IMR-90 (cell line): Measurements from ENCODE around the gene ARHGAP10. TPM values are rescaled to one million over a fixed set of nuclear protein-coding genes. Genes with fewer than 3 reads are reported as not detected.

Source experiments
- ATAC-seq: fragments of 200-7000 bp; cut with Tn5 transposase; 2 replicates; pipeline ENCODE4 v1.9.1; 2020; ENCODE audit warnings: low read depth, mild to moderate bottlenecking, moderate library complexity
- BruUV-seq: library from RNA; stranded (reverse); fragments of 400-500 nt; replicated peaks from 2 replicates; lab custom pipeline; 2021; lab: Mats Ljungman, UMichigan
- CTCF ChIA-PET: fragments of 300-600 bp; formaldehyde crosslinking; extraction: SDS; loops from one replicate; lab custom pipeline; 2021; ENCODE audit warnings: antibody characterized with exemption; lab: Yijun Ruan, JAX
- POLR2A ChIA-PET: fragments of 300-600 bp; sonication (Branson Sonifier 250); formaldehyde crosslinking; loops from one replicate; lab custom pipeline; 2022; ENCODE audit warnings: antibody characterized with exemption; ENCODE audit not compliant: unreplicated experiment; lab: Charles Lee
- DNase-seq: peaks from one replicate; pipeline ENCODE4 v3.0.0; 2013
- H2AFZ ChIP-seq: replicated peaks from 2 replicates; pipeline ENCODE3; 2013; ENCODE audit warnings: low read length, mild to moderate bottlenecking; ENCODE audit not compliant: poor library complexity
- H2AK5ac ChIP-seq: 2 replicates; pipeline ENCODE4 v1.6.1; 2013; ENCODE audit warnings: low read depth, low read length, inconsistent platforms
- H2AK9ac ChIP-seq: replicated peaks from 2 replicates; pipeline ENCODE3; 2013; ENCODE audit warnings: mild to moderate bottlenecking, low read depth, low read length, moderate library complexity; ENCODE audit not compliant: poor library complexity
- H2BK120ac ChIP-seq: 2 replicates; pipeline ENCODE4 v1.6.1; 2013; ENCODE audit warnings: low read depth, low read length, inconsistent platforms
- H2BK15ac ChIP-seq: 3 replicates; pipeline ENCODE4 v1.6.1; 2013; ENCODE audit warnings: low read depth, low read length, inconsistent platforms
- H2BK20ac ChIP-seq: 2 replicates; pipeline ENCODE4 v1.6.1; 2013; ENCODE audit warnings: low read depth, mild to moderate bottlenecking, inconsistent platforms, low read length, moderate library complexity
- H2BK5ac ChIP-seq: 2 replicates; pipeline ENCODE4 v1.6.1; 2013; ENCODE audit warnings: mild to moderate bottlenecking, low read depth, low read length, inconsistent platforms; ENCODE audit not compliant: poor library complexity, severe bottlenecking
- H3K14ac ChIP-seq: replicated peaks from 2 replicates; pipeline ENCODE4 v1.6.1; 2013; ENCODE audit warnings: low read depth, low read length, inconsistent platforms
- H3K18ac ChIP-seq: 2 replicates; pipeline ENCODE4 v1.6.1; 2013; ENCODE audit warnings: low read depth, low read length, control low read depth
- H3K23ac ChIP-seq: 2 replicates; pipeline ENCODE4 v1.6.1; 2013; ENCODE audit warnings: low read depth, low read length, inconsistent platforms
- H3K27ac ChIP-seq: 2 replicates; pipeline ENCODE4 v1.5.1; 2013; ENCODE audit warnings: mild to moderate bottlenecking, control low read depth, low read length; ENCODE audit not compliant: insufficient read depth
- H3K27me3 ChIP-seq: 2 replicates; pipeline ENCODE4 v1.6.1; 2013; ENCODE audit warnings: low read length; ENCODE audit not compliant: control insufficient read depth, insufficient read depth
- H3K36me3 ChIP-seq: 2 replicates; pipeline ENCODE4 v1.6.1; 2013; ENCODE audit warnings: low read length, mixed read lengths; ENCODE audit not compliant: control insufficient read depth, insufficient read depth
- H3K4ac ChIP-seq: 2 replicates; pipeline ENCODE4 v1.6.1; 2013; ENCODE audit warnings: low read depth, low read length, inconsistent platforms
- H3K4me1 ChIP-seq: 2 replicates; pipeline ENCODE4 v1.6.1; 2013; ENCODE audit warnings: low read length, mixed read lengths; ENCODE audit not compliant: control insufficient read depth, insufficient read depth
- H3K4me2 ChIP-seq: 2 replicates; pipeline ENCODE4 v1.6.1; 2013; ENCODE audit warnings: low read depth, mild to moderate bottlenecking, control low read depth, low read length, moderate library complexity
- H3K4me3 ChIP-seq: 2 replicates; pipeline ENCODE4 v1.5.1; 2013; ENCODE audit warnings: low read depth, mild to moderate bottlenecking, control low read depth, low read length, moderate library complexity; ENCODE audit not compliant: insufficient read depth
- H3K56ac ChIP-seq: 2 replicates; pipeline ENCODE4 v1.6.1; 2013; ENCODE audit warnings: low read length, inconsistent platforms; ENCODE audit not compliant: insufficient read depth; ENCODE audit errors: extremely low read depth
- H3K79me1 ChIP-seq, 2 experiments: 2 replicates each; pipeline ENCODE4 v1.6.1; 2013; ENCODE audit warnings: low read length in 2 of 2, inconsistent platforms in 1 of 2, low read depth in 1 of 2
- H3K9ac ChIP-seq: 2 replicates; pipeline ENCODE4 v1.6.1; 2013; ENCODE audit warnings: low read depth, low read length, control low read depth
- H3K9me1 ChIP-seq: 2 replicates; pipeline ENCODE4 v1.6.1; 2013; ENCODE audit warnings: low read length, inconsistent platforms; ENCODE audit not compliant: insufficient read depth
- H3K9me3 ChIP-seq: 2 replicates; pipeline ENCODE4 v1.6.1; 2013; ENCODE audit warnings: low read length; ENCODE audit not compliant: control insufficient read depth, insufficient read depth
- H4K20me1 ChIP-seq: 2 replicates; pipeline ENCODE4 v1.6.1; 2013; ENCODE audit warnings: low read length, inconsistent platforms; ENCODE audit not compliant: insufficient read depth
- H4K5ac ChIP-seq: 2 replicates; pipeline ENCODE4 v1.6.1; 2013; ENCODE audit warnings: mild to moderate bottlenecking, low read depth, low read length, control low read depth
- H4K8ac ChIP-seq, 2 experiments: 2 replicates each; pipeline ENCODE4 v1.6.1; 2013; ENCODE audit warnings: low read depth in 2 of 2, low read length in 2 of 2, control low read depth in 1 of 2, inconsistent platforms in 1 of 2
- H4K91ac ChIP-seq: 2 replicates; pipeline ENCODE4 v1.6.1; 2013; ENCODE audit warnings: low read depth, low read length, inconsistent platforms; ENCODE audit not compliant: insufficient read depth
- BHLHE40 ChIP-seq: fragments of 150-350 bp; IDR thresholded peaks from 2 replicates; pipeline ENCODE4 v1.6.1; 2016; ENCODE audit warnings: mild to moderate bottlenecking, low read depth, low read length
- CEBPB ChIP-seq: IDR thresholded peaks from 2 replicates; pipeline ENCODE4 v1.6.1; 2012; ENCODE audit warnings: low read depth, low read length, improper control_type of control experiment
- CHD1 ChIP-seq: IDR thresholded peaks from 2 replicates; pipeline ENCODE4 v1.6.1; 2012; ENCODE audit warnings: low read depth, low read length, improper control_type of control experiment
- CTCF ChIP-seq: conservative IDR thresholded peaks from 2 replicates; pipeline ENCODE4 v1.5.1; 2012; ENCODE audit warnings: mild to moderate bottlenecking, low read depth, low read length, improper control_type of control experiment
- ELK1 ChIP-seq: fragments of 150-350 bp; IDR thresholded peaks from 2 replicates; pipeline ENCODE4 v1.6.1; 2016; ENCODE audit warnings: low read depth, mild to moderate bottlenecking, low read length, moderate library complexity, borderline replicate concordance
- FOS ChIP-seq: fragments of 150-350 bp; IDR thresholded peaks from 2 replicates; pipeline ENCODE4 v1.6.1; 2016; ENCODE audit warnings: low read depth, low read length
- MAFK ChIP-seq: IDR thresholded peaks from 2 replicates; pipeline ENCODE4 v1.6.1; 2012; ENCODE audit warnings: low read depth, low read length, improper control_type of control experiment
- MAZ ChIP-seq: IDR thresholded peaks from 2 replicates; pipeline ENCODE4 v1.6.1; 2012; ENCODE audit warnings: low read depth, mild to moderate bottlenecking, low read length, improper control_type of control experiment, moderate library complexity, borderline replicate concordance
- MXI1 ChIP-seq: IDR thresholded peaks from 2 replicates; pipeline ENCODE4 v1.6.1; 2012; ENCODE audit warnings: low read depth, mild to moderate bottlenecking, low read length, moderate library complexity, borderline replicate concordance
- NFE2L2 ChIP-seq: fragments of 150-350 bp; IDR thresholded peaks from 2 replicates; pipeline ENCODE4 v1.6.1; 2016; ENCODE audit warnings: low read depth, mild to moderate bottlenecking, low read length
- POLR2A ChIP-seq: IDR thresholded peaks from 2 replicates; pipeline ENCODE4 v1.6.1; 2012; ENCODE audit warnings: mild to moderate bottlenecking, low read depth, low read length
- RAD21 ChIP-seq: IDR thresholded peaks from 2 replicates; pipeline ENCODE4 v1.6.1; 2012; ENCODE audit warnings: low read length, improper control_type of control experiment
- RCOR1 ChIP-seq: IDR thresholded peaks from 2 replicates; pipeline ENCODE4 v1.6.1; 2012; ENCODE audit warnings: mild to moderate bottlenecking, low read length, improper control_type of control experiment; ENCODE audit not compliant: insufficient replicate concordance
- RFX5 ChIP-seq: IDR thresholded peaks from 2 replicates; pipeline ENCODE4 v1.8.0; 2012; ENCODE audit warnings: low read depth, mild to moderate bottlenecking, low read length, moderate library complexity
- SMC3 ChIP-seq: fragments of 150-350 bp; IDR thresholded peaks from 2 replicates; pipeline ENCODE4 v1.6.1; 2016; ENCODE audit warnings: low read depth, mild to moderate bottlenecking, antibody characterized with exemption, low read length, moderate library complexity
- USF2 ChIP-seq: fragments of 150-350 bp; IDR thresholded peaks from 2 replicates; pipeline ENCODE4 v1.6.1; 2017; ENCODE audit warnings: mild to moderate bottlenecking, antibody characterized with exemption, low read length, low read depth
- WGBS, 2 experiments: methylation state at CpG; one replicate each; pipeline versions ENCODE4 v1.1.5 to v1.1.7; 2013; ENCODE audit warnings: missing lambda C conversion rate in 2 of 2; ENCODE audit not compliant: insufficient read length in 1 of 2; ENCODE audit errors: extremely low coverage in 2 of 2; 5-methylcytosine and 5-hydroxymethylcytosine counted together
- dilution Hi-C: fragments of 300-500 bp; cut with HindIII; formaldehyde crosslinking; loops from one replicate; pipeline ENCODE4 v1.14.3; 2018; ENCODE audit warnings: low sequenced_read_pairs; ENCODE audit not compliant: unreplicated experiment
- in situ Hi-C: fragments of 300-500 bp; cut with MboI; formaldehyde crosslinking; loops from 3 replicates; pipeline ENCODE4 v1.14.3; 2019; ENCODE audit warnings: low sequenced_read_pairs, inconsistent platforms, mixed read lengths
- intact Hi-C: fragments of 100-400 bp; cut with micrococcal nuclease; formaldehyde crosslinking; loops from 2 replicates; pipeline ENCODE4 v1.10.0; 2022
- polyA plus RNA-seq, 3 experiments: library from polyadenylated mRNA; depleted of rRNA; stranded (reverse); fragments of >200 nt; gene quantifications; 2 replicates each; pipeline ENCODE4 v1.2.3, GENCODE V29; 2012; ENCODE audit warnings: low replicate concordance in 1 of 3
- total RNA-seq: library from RNA; depleted of rRNA; stranded (reverse); fragments of >200 nt; gene quantifications from 2 replicates; pipeline ENCODE4 v1.2.3, GENCODE V29; 2012

Gene ARHGAP10
- total and polyA plus RNA-seq, 2 of the 4 experiments (the other 2 are of a cell fraction), result 27.1 to 29.4 TPM

GRCh38 chr4:147808447-147808846 lies 76.6 kb downstream of the ARHGAP10 start:
- ATAC-seq (no peak), DNase-seq (no peak)
- no peak overlapping the region for H3K9ac ChIP-seq
- POLR2A ChIA-PET, result no interaction called here
- no peak overlapping the region for H3K23ac ChIP-seq
- H4K20me1 ChIP-seq, result peaks cover 57% of the 10 kb centered on the region
- H3K4me1 ChIP-seq, result peaks cover 9% of the 10 kb centered on the region
- H3K4me2 ChIP-seq, result no peak overlapping the region
- no peak overlapping the region for H3K18ac ChIP-seq
- no peak overlapping the region for H4K5ac ChIP-seq
- CTCF ChIA-PET, result no interaction called here
- H2AK5ac ChIP-seq, result no peak overlapping the region
- H3K27me3 ChIP-seq, result no peaks in the 10 kb centered on the region
- no peak overlapping the region for H2BK20ac ChIP-seq
- in situ Hi-C loops (no loop called here), dilution Hi-C loops (no loop called here), intact Hi-C loops (no loop called here)
- H3K79me1 ChIP-seq, result peaks cover 55 to 84% of the 10 kb centered on the region in 2 experiments
- no peak overlapping the region for H3K4me3 ChIP-seq
- no peak overlapping the region for H2AK9ac ChIP-seq
- no peak overlapping the region; the same call in 1 of the 2 replicates for H3K14ac ChIP-seq
- H2BK15ac ChIP-seq, result no peak overlapping the region
- H2BK5ac ChIP-seq, result no peak overlapping the region
- H3K56ac ChIP-seq, result no peak overlapping the region
- H2AFZ ChIP-seq, result no peak overlapping the region
- H4K91ac ChIP-seq, result no peak overlapping the region
- no peak overlapping the region for H4K8ac ChIP-seq
- H2BK120ac ChIP-seq, result no peak overlapping the region
- WGBS, 2 experiments, result no CpG with 5 or more reads among the region's 1 CpG
- no peak overlapping the region for H3K27ac ChIP-seq
- BruUV-seq, result no TSS peak
- no peak overlapping the region for H3K4ac ChIP-seq
- H3K9me1 ChIP-seq, result peaks cover 17% of the 10 kb centered on the region
- TF ChIP-seq MXI1 (no peak), SMC3 (no peak), POLR2A (no peak), CHD1 (no peak), MAFK (no peak), NFE2L2 (no peak), MAZ (no peak), BHLHE40 (no peak), USF2 (no peak), CEBPB (no peak), RAD21 (no peak), ELK1 (no peak), CTCF (no peak), RFX5 (no peak), RCOR1 (no peak), FOS (no peak)
- no peaks in the 10 kb centered on the region for H3K9me3 ChIP-seq
- H3K36me3 ChIP-seq, result no peaks in the 10 kb centered on the region; the same call in 1 of the 2 replicates
